Activated CD4-positive, alpha-beta T cell treated with anti-CD3 and anti-CD28 coated beads, Interleukin-2, amount 50 U/mL, for 24 hours (primary cell): ENCODE data around the gene NFKB2.

ENCODE experiments used
- DNase-seq, 2 donors: peaks; one replicate each; pipeline ENCODE4 v3.0.0-alpha.2; 2020; ENCODE audit warnings: low read depth in 1 of 2, low spot score in 1 of 2

NFKB2 gene

GRCh38 chr10:102395400-102396316 lies at the start of gene NFKB2:
Gene NFKB2 (plus strand): TSS chr10:102395705. CDS start chr10:102395960, 255 bp downstream.
- DNase-seq: peak; percentile 82 to 86

GRCh38 chr10:102347236-102347828 lies 48.2 kb upstream of the NFKB2 start:
- no peak for DNase-seq

DNA sequence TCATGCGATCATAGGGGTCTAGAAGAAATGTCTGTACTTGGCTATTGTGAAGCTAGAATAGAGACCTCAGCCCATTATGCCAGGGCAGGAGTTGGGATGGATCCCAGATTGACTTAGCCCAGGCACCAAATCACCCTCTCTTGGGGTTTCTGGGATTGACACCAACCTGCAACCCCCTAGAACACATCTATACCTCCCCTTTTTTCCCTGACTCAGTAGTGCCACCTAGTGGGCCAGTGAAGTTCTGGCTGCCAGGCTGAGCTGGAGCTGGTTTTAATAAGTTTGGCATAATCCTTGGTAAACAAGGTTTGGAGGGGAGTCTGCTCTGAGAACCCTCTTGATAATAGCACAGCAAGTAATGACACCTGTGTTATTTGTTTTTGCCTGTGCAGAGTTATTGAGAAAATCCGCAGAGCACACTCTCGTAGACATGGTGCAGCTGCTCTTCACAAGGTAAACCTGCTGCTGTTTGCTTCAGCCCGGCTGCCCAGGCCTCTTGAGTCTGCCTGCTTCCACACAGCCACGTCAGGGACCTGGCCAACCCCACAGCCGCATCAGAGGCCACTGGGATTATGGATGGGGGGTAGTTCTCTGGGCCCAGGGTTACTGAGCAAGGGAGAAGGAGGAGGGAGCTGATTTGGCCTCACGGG lies 43.3 kb upstream of the NFKB2 start:
- peak; percentile 60 to 63 for DNase-seq

- no peak for DNase-seq
Observed at GRCh38 chr10:102354451-102354850, 41.1 kb upstream of the NFKB2 start.

- no peak for DNase-seq
Observed at GRCh38 chr10:102358712-102359382, 36.7 kb upstream of the NFKB2 start.

DNA sequence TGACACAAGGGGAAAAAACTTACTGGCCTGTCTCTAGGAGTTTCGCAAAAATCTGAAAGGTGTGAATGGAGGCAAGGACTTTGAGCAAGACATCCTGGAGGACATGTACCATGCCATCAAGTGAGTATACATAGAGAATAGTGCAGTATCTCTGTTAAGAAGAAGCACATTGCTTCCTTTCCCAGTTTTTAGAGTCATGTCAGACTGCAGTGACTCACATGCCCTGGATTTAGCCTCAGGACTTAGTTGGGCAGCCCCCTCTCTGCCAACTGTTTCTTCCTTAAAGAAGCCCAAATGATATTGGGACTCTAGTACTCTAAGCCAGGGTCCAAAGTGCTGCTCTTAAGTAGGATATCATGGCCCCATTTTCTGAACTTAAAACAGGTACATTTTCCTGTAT lies 28.1 kb upstream of the NFKB2 start:
- no peak for DNase-seq

- no peak for DNase-seq
Observed at GRCh38 chr10:102368077-102368476, 27.4 kb upstream of the NFKB2 start.

DNA sequence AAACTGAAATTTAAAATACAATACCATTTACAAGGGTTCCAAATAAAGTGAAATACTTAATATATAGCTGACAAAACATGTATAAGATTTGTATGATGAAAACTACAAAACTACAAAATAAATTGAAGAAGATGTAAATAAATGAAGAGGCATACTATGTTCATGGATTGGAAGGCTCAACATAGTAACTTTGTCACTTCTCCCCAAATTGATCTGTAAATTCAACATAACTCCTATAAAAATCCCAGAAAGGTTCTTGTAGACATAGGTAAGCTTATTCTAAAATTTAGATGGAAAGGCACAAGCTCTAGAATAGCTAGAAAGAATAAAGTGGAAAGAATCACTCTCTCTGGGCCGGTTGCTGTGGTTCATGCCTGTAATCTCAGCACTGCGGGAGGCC lies 24.2 kb upstream of the NFKB2 start:
- DNase-seq: no peak

DNA sequence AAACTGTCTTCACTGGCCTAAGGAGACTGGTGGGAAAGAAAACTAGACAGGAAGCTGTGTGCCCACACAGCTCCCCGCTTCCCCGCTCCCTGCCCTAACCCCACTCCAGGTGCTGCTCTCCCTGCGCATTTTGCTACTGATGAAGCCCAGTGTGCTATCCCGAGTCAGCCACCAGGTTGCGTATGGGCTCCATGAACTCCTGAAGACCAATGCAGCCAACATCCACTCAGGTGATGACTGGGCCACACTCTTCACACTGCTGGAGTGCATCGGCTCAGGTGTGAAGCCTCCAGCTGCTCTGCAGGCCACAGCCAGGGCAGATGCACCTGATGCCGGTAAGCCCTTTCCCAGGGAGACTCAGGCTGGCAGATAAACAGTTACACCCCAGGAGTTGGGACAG lies 20.3 kb upstream of the NFKB2 start:
- no peak for DNase-seq

DNA sequence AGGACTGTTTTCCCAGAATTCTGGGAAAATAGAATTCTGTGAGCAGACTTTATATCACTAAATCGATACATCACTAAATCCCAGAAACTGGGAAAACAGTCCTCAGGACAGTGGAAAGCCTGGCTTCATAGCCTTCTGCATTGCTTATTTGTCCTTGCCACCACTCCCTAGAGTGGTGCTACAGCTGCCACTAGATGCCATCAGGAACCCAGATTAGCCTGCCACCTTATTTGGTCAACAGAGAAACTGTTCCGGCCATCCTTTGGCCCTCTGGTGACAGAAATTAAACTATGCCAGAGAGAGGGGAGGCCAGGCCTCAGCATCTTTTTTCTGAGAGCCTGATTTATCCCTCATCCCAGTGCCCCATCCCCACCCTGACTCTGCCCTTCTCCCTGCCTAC lies 19.6 kb upstream of the NFKB2 start:
- DNase-seq: no peak

- DNase-seq: no peak
Observed at GRCh38 chr10:102376901-102377300, 18.6 kb upstream of the NFKB2 start.

GRCh38 chr10:102379383-102379782 lies 16.1 kb upstream of the NFKB2 start:
- DNase-seq: no peak

GRCh38 chr10:102381983-102382382 lies 13.5 kb upstream of the NFKB2 start:
- no peak for DNase-seq

DNA sequence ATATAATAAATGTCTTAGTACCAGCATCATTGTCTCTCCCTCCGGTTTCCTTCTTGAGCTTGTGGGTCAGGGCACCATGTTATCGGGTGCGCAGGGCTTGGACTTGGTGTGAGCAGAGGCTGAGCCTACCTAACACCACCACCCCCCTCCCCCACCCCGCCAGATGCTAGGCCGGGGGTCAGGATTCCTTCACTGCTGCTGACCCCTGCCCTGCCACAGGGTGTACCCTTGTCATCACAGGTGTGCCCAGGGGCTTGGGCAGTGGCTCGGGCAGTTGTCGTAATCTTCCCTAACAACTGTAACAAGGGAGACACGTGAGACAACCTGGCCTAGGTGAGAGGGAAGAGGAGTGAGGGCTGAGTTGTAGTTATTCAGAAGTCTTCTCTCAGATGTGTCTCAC lies 12.6 kb upstream of the NFKB2 start:
- DNase-seq: no peak

DNA sequence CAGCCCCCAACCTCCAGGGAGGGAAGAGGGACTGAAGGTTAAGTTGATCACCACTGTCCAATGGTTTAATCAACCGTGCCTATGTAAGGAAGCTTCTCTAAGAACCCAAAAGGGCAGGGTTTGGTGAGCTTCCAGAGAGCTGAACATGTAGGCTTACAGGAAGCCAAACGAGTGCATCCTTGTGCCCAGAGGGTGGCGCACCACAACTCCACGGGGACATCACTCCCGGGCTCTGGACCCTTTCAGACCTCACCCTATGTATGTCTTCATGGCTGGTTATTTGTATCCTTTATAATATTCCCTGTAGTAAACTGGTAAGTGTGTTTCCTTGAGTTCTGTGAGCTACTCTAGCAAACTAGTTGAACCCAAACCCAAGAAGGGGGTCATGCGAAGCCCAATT lies 11.5 kb upstream of the NFKB2 start:
- no peak for DNase-seq

GRCh38 chr10:102384606-102385429 lies 10.7 kb upstream of the NFKB2 start:
- DNase-seq: no peak

DNA sequence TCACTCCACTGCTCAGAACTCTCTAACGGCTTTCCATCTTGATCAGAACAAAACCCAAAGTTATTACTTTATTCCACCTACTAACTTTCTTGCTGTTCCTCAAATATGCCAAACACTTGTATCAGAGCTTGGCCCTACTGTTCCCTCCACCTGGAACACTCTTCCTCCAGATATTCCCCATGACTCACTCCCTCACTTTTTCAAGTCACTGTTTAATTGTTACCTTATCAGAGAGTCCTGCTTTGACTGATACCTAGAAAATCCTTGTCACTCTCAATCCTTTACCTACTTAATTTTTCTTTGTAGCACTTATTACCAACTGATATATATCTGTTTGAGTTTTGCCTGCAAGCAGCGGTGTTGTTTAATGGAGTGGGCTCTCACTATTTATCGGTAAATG lies 5.6 kb upstream of the NFKB2 start:
- no peak for DNase-seq

DNA sequence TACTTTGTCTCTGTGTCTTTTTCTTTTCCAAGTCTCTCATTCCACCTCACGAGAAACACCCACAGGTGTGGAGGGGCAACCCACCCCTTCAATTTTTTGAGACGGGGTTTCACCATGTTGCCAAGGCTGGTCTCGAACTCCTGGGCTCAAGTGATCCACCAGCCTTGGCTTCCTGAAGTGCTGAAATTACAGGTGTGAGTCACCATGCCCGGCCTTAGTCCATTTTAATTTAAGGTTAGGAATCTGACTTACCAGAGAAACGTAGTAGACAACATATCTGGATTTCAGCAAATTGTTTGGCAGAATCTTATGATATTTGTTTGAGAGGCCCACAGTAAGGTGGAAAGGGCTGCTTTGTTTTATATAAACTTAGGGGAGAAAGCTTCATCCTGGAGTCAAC lies 3.2 kb upstream of the NFKB2 start:
- DNase-seq: no peak

- DNase-seq: no peak
Observed at GRCh38 chr10:102393411-102394078, 2.0 kb upstream of the NFKB2 start.
